ENCODE results near the gene CHMP4A. TPM values are rescaled to one million over a fixed set of nuclear protein-coding genes. Genes with fewer than 3 reads are reported as not detected.

The CHMP4A gene
- polyA plus RNA-seq, 3 donors: 50.6 to 70.2 (median 58.2) TPM

- DNase-seq: no peak
Observed at GRCh38 chr14:24160499-24160849, 52.8 kb downstream of the CHMP4A start.

- no peak for DNase-seq
Observed at GRCh38 chr14:24159777-24160498, 53.4 kb downstream of the CHMP4A start.

Other genes starting within 250 kb of the CHMP4A start
- gene DHRS4L2, start 224.6 kb downstream of the CHMP4A start, polyA plus RNA-seq (ENCODE audit: insufficient read length in 3 of 3): 10 to 100 TPM; 36.1 to 44.3 (median 36.8) TPM
- 1 to 10 TPM; 2.2 to 2.4 (median 2.4) TPM for gene CARMIL3, start 161.5 kb downstream of the CHMP4A start, polyA plus RNA-seq (ENCODE audit: insufficient read length in 3 of 3)
- under 1 TPM in 1 of 3 donors, not detected in 2; 0.24 TPM for gene CPNE6, start 141.9 kb downstream of the CHMP4A start, polyA plus RNA-seq (ENCODE audit: insufficient read length in 3 of 3)
- gene PCK2, start 119.2 kb downstream of the CHMP4A start, polyA plus RNA-seq (ENCODE audit: insufficient read length in 3 of 3): 10 to 100 TPM; 37.7 to 41.7 (median 40.0) TPM
- gene DCAF11, start 98.7 kb downstream of the CHMP4A start, polyA plus RNA-seq (ENCODE audit: insufficient read length in 3 of 3): 10 to 100 TPM; 82.2 to 96.2 (median 92.8) TPM
- 1 to 10 TPM; 2.7 to 3.2 (median 2.9) TPM for gene NRL, start 98.5 kb downstream of the CHMP4A start, polyA plus RNA-seq (ENCODE audit: insufficient read length in 3 of 3)
- 1 to 10 TPM; 1.1 to 2.3 (median 1.5) TPM for gene FITM1, start 82.8 kb downstream of the CHMP4A start, polyA plus RNA-seq (ENCODE audit: insufficient read length in 3 of 3)
- gene PSME1, start 77.3 kb downstream of the CHMP4A start, polyA plus RNA-seq (ENCODE audit: insufficient read length in 3 of 3): 100 to 1,000 TPM; 175 to 216 (median 196) TPM
- 10 to 100 TPM; 19.8 to 29.7 (median 21.1) TPM for gene EMC9, start 71.9 kb downstream of the CHMP4A start, polyA plus RNA-seq (ENCODE audit: insufficient read length in 3 of 3)
- gene PSME2, start 66.9 kb downstream of the CHMP4A start, polyA plus RNA-seq (ENCODE audit: insufficient read length in 3 of 3): 100 to 1,000 TPM; 145 to 164 (median 151) TPM
- 10 to 100 TPM; 46.4 to 70.4 (median 53.4) TPM for gene RNF31, start 66.0 kb downstream of the CHMP4A start, polyA plus RNA-seq (ENCODE audit: insufficient read length in 3 of 3)
- 10 to 100 TPM; 56.8 to 68.9 (median 57.2) TPM for gene IRF9, start 52.2 kb downstream of the CHMP4A start, polyA plus RNA-seq (ENCODE audit: insufficient read length in 3 of 3)
- gene REC8, start 41.4 kb downstream of the CHMP4A start, polyA plus RNA-seq (ENCODE audit: insufficient read length in 3 of 3): 10 to 100 TPM; 71.4 to 85.6 (median 80.8) TPM
- 10 to 100 TPM; 39.6 to 48.5 (median 42.8) TPM for gene IPO4, start 24.7 kb downstream of the CHMP4A start, polyA plus RNA-seq (ENCODE audit: insufficient read length in 3 of 3)
- 10 to 100 TPM; 45.2 to 55.8 (median 46.7) TPM for gene TM9SF1, start 18.0 kb downstream of the CHMP4A start, polyA plus RNA-seq (ENCODE audit: insufficient read length in 3 of 3)
- gene TSSK4, start 7.8 kb downstream of the CHMP4A start, polyA plus RNA-seq (ENCODE audit: insufficient read length in 3 of 3): 10 to 100 TPM in 2 of 3 donors, 1 to 10 TPM in 1; 3.9 to 17.9 (median 14.1) TPM
- gene MDP1, start 2.6 kb upstream of the CHMP4A start, polyA plus RNA-seq (ENCODE audit: insufficient read length in 3 of 3): 10 to 100 TPM; 13.0 to 20.1 (median 15.3) TPM
- 100 to 1,000 TPM; 197 to 260 (median 254) TPM for gene NEDD8, start 18.9 kb upstream of the CHMP4A start, polyA plus RNA-seq (ENCODE audit: insufficient read length in 3 of 3)
- gene GMPR2, start 19.4 kb upstream of the CHMP4A start, polyA plus RNA-seq (ENCODE audit: insufficient read length in 3 of 3): 100 to 1,000 TPM; 120 to 132 (median 123) TPM
- 10 to 100 TPM; 59.4 to 62.5 (median 60.9) TPM for gene TINF2, start 29.1 kb upstream of the CHMP4A start, polyA plus RNA-seq (ENCODE audit: insufficient read length in 3 of 3)
- gene TGM1, start 49.7 kb upstream of the CHMP4A start, polyA plus RNA-seq (ENCODE audit: insufficient read length in 3 of 3): 1 to 10 TPM; 1.5 to 4.2 (median 2.5) TPM
- 10 to 100 TPM; 24.2 to 25.5 (median 25.0) TPM for gene RABGGTA, start 58.1 kb upstream of the CHMP4A start, polyA plus RNA-seq (ENCODE audit: insufficient read length in 3 of 3)
- gene DHRS1, start 86.3 kb upstream of the CHMP4A start, polyA plus RNA-seq (ENCODE audit: insufficient read length in 3 of 3): 10 to 100 TPM; 41.6 to 68.7 (median 43.4) TPM
- 10 to 100 TPM; 28.0 to 29.7 (median 28.7) TPM for gene NOP9, start 86.4 kb upstream of the CHMP4A start, polyA plus RNA-seq (ENCODE audit: insufficient read length in 3 of 3)
- 10 to 100 TPM; 24.7 to 32.3 (median 28.3) TPM for gene CIDEB, start 94.5 kb upstream of the CHMP4A start, polyA plus RNA-seq (ENCODE audit: insufficient read length in 3 of 3)
- gene LTB4R2, start 96.7 kb upstream of the CHMP4A start, polyA plus RNA-seq (ENCODE audit: insufficient read length in 3 of 3): 1 to 10 TPM; 3.2 to 5.3 (median 4.4) TPM
- gene LTB4R, start 98.0 kb upstream of the CHMP4A start, polyA plus RNA-seq (ENCODE audit: insufficient read length in 3 of 3): 1 to 10 TPM; 5.0 to 7.2 (median 5.7) TPM
- gene ADCY4, start 121.6 kb upstream of the CHMP4A start, polyA plus RNA-seq (ENCODE audit: insufficient read length in 3 of 3): 10 to 100 TPM; 19.3 to 22.6 (median 20.8) TPM
- 1 to 10 TPM; 3.3 to 4.1 (median 3.8) TPM for gene RIPK3, start 126.5 kb upstream of the CHMP4A start, polyA plus RNA-seq (ENCODE audit: insufficient read length in 3 of 3)
- 10 to 100 TPM; 60.1 to 84.6 (median 72.6) TPM for gene NFATC4, start 154.7 kb upstream of the CHMP4A start, polyA plus RNA-seq (ENCODE audit: insufficient read length in 3 of 3)
- gene NYNRIN, start 185.5 kb upstream of the CHMP4A start, polyA plus RNA-seq (ENCODE audit: insufficient read length in 3 of 3): 10 to 100 TPM; 44.1 to 58.4 (median 56.4) TPM
- 1 to 10 TPM; 2.4 to 4.2 (median 3.1) TPM for gene CBLN3, start 216.2 kb upstream of the CHMP4A start, polyA plus RNA-seq (ENCODE audit: insufficient read length in 3 of 3)
- gene KHNYN, start 216.5 kb upstream of the CHMP4A start, polyA plus RNA-seq (ENCODE audit: insufficient read length in 3 of 3): 10 to 100 TPM; 43.7 to 55.8 (median 53.3) TPM
- 10 to 100 TPM; 69.5 to 78.3 (median 76.8) TPM for gene SDR39U1, start 229.3 kb upstream of the CHMP4A start, polyA plus RNA-seq (ENCODE audit: insufficient read length in 3 of 3)

Data from renal pelvis (tissue), 4 donors.